GM12801 (cell line): ENCODE results near the gene RYK.

Source experiments
- TF ChIP-seq, protein P1 (sequence below): IDR thresholded peaks from one replicate; pipeline ENCODE4 v1.5.1; 2011; ENCODE audit warnings: control low read depth; ENCODE audit not compliant: insufficient read length; ENCODE audit errors: extremely low read depth

Gene RYK

DNA sequence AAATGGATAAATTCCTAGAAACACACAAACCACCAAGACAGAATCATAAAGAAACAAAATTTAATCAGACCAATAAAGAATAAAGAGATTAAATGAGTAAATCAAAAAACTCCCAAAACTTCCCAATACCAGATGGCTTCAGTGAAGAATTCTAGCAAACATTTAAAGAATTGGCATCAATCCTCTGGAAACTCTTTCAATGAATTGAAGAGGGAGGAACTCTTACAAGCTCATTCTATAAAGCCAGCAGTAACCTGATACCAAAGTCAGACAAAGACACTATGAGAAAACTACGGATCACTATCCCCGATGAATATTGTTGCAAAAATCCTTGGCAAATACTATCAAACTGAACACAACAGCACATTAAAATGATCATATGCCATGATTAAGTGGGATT, 139.0 kb downstream of the RYK start:
- TF ChIP-seq, protein P1, sequence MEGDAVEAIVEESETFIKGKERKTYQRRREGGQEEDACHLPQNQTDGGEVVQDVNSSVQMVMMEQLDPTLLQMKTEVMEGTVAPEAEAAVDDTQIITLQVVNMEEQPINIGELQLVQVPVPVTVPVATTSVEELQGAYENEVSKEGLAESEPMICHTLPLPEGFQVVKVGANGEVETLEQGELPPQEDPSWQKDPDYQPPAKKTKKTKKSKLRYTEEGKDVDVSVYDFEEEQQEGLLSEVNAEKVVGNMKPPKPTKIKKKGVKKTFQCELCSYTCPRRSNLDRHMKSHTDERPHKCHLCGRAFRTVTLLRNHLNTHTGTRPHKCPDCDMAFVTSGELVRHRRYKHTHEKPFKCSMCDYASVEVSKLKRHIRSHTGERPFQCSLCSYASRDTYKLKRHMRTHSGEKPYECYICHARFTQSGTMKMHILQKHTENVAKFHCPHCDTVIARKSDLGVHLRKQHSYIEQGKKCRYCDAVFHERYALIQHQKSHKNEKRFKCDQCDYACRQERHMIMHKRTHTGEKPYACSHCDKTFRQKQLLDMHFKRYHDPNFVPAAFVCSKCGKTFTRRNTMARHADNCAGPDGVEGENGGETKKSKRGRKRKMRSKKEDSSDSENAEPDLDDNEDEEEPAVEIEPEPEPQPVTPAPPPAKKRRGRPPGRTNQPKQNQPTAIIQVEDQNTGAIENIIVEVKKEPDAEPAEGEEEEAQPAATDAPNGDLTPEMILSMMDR, result no peak

- TF ChIP-seq, protein P1, result no peak
Measured at GRCh38 chr3:134110963-134111362, 139.7 kb downstream of the RYK start.
